ENCODE data around the gene TIMM29.
"Not testable (repeated sequence)": the region's sequence is repeated elsewhere in the genome, so short reads cannot be mapped to it uniquely, and the experiment has no call there.

TIMM29 gene

DNA sequence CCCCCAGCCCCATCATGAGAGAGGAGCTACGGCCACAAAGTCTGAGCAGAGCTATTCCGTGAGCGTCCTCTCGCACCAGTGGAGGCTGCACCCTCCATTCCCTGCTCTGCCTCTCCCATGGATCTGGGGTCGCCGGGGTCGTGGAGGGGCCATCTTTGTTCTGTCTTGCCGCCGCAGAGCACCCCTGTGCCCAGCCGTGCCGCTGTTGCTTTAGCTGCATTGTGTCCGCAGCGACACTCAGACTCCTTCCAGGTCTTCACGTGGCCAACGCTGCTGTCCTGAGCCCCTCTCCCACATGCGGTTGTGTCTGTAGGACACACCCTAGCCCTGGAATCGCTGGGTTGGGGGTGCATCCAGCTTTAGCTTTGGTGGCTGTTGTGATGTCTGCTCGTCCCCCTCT lies 16.0 kb upstream of the TIMM29 start:
- no peak for DNase-seq (ENCODE audit: low read depth in 2 of 2)

GRCh38 chr19:10913716-10914340 lies 14.8 kb upstream of the TIMM29 start:
- no peak for DNase-seq (ENCODE audit: low read depth in 2 of 2)

DNA sequence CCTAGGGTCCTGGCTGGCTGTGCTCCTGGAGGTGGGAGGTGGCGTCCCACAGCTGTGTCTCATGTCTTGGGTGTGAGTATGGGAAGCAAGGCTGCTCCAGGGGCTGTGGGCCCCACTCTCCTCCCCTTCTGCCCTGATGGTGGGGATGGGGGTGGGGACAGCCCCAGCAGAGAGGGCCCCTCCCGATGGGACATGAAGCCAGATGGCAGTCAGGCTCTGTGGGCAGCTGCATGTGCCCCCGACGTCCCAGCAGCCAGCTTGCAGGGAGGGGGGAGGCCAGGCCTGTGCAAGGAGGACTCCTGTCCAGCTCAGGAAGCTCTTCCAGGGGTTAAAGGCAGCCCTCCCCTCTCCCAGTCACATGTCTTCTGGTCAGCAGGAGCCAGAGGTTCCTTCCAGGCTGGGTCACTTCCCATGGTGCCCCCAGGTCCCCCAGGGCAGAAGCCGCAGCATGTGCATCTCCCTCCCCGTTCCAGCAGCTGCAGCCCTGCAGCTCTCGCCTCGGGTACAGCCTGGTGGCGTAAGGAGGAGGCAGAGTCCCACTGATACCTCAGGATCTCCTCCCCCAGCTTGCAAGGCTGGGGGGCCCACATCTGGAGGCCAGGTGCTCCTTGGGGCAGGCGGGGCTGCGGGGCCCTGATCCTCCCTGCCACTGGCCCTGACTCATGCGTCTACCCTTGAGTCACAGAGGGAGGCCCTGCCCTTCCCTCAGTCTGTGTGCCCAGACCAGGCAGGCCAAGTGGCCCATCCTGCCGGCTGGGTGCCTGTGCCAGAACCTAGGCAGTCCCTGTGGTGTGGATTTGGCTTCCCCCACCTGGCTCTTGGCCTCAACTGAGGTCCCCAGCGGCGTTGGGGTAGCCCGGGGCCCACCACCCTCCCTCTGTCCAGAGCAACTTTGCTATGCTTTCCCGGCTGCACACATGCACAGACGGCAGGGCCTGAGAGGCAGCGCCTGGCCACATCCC lies 13.2 kb upstream of the TIMM29 start:
- peak; percentile 72 to 74 for DNase-seq (ENCODE audit: low read depth in 2 of 2)

- no peak for DNase-seq (ENCODE audit: low read depth in 2 of 2)
These were observed 12.0 kb upstream of the TIMM29 start for GRCh38 chr19:10916602-10917001.

DNA sequence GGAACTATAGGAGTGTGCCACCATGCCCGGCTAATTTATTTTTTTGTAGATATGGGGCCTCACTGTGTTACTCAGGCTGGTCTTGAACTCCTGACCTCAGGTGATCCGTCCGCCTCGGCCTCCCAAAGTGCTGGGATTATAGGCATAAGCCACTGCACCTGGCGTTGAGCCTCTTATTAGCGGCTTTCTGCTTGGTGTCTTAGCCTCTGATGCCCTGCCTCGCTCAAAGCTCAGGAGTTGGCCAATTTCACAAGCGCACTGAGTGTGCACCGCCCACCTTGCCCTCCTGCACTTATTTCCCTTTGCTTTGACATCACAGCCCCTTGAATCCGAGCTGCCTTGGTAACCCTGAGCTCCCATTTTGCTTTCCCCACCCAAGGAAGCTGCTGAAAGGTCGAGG lies 10.3 kb upstream of the TIMM29 start:
- DNase-seq (ENCODE audit: low read depth in 2 of 2), result no peak

DNA sequence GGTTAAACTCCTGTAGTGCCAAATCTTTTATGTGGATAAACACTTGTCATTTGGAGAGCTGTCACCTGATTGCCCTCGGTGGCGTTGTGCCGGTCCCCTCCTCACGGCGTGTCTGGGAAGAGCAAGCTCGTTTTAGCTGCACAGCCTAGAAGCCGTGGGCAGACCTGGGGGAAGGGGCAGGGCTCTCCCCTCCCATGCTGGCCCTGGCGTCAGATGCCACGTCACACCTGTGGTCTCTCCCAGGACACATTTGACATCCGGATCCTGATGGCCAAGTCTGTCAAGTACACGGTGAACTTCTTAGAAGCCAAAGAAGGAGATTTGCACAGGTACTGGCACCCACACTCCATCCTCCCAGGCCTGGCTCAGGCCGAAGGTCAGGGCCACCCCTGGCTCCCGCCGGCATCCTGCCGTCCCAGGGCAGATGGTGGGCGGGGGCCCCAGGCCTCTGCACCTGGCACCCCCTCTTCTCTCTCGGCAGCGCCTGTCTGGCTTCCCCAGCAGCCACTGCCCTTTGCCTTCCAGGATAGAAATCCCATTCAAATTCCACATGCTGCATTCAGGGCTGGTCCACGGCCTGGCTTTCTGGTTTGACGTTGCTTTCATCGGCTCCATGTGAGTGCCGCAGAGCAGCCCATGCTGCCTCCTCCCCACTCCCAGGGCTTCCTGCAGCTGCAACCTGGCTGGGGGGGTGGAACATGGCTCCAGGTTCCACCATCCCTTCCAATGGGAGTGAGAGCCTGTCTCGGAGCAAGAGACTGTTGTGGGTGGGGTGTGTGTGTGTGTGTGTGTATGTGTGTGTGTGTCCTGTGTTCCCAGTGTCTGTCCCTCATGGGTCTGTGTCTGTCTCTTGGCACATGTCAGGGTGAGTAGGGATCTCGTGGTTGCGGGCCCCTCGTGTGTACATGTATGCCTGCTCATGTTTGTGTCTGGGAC lies 9.0 kb upstream of the TIMM29 start:
- no peak for DNase-seq (ENCODE audit: low read depth in 2 of 2)

DNA sequence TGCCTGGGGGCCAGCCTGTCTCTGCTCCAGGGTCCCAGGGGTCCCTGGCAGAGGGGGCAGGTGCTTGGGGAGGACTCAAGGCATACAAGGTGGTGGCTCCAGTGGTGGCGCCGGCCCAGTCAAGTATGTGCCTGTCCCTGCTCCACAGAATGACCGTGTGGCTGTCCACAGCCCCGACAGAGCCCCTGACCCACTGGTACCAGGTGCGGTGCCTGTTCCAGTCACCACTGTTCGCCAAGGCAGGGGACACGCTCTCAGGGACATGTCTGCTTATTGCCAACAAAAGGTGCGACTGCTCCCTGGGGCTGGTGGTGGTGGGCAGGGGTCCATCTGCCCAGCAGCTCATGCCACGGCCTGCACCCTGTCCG lies 8.3 kb upstream of the TIMM29 start:
- DNase-seq (ENCODE audit: low read depth in 2 of 2), result no peak

DNA sequence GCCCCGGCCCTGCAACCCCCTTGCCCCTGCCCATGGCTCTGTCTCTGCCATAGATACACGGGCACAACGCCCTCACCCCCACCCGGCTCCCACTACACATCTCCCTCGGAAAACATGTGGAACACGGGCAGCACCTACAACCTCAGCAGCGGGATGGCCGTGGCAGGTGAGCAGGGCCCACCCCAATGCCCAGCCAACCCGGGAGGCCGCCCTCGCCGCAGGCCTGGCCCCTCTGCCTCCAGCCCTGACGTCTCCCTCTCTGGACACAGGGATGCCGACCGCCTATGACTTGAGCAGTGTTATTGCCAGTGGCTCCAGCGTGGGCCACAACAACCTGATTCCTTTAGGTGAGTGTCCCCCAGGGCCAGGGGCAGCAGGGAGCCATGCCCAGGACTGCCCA lies 7.8 kb upstream of the TIMM29 start:
- DNase-seq (ENCODE audit: low read depth in 2 of 2), result no peak

DNA sequence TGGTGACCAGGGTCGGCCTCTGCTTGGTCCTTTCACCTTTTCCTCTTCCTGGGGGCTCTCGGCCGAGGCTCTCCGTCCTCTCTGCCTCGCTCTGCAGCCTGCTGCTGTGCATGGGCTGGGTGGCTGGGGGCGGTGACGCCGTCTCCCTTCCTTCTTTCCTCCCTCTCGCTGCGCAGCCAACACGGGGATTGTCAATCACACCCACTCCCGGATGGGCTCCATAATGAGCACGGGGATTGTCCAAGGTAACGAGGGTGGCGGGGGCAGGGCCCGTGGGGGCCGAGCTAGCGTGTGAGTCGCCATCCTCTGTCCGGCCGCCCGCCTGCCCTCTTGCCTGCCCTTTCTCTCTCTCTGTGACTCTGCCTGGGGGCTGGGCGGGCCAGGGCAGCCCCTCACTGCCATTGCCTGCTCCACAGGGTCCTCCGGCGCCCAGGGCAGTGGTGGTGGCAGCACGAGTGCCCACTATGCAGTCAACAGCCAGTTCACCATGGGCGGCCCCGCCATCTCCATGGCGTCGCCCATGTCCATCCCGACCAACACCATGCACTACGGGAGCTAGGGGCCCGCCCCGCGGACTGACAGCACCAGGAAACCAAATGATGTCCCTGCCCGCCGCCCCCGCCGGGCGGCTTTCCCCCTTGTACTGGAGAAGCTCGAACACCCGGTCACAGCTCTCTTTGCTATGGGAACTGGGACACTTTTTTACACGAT lies 7.3 kb upstream of the TIMM29 start:
- no peak for DNase-seq (ENCODE audit: low read depth in 2 of 2)

GRCh38 chr19:10921910-10922637 lies 6.5 kb upstream of the TIMM29 start:
- DNase-seq (ENCODE audit: low read depth in 2 of 2), result no peak

- DNase-seq (ENCODE audit: low read depth in 2 of 2), result no peak
These were observed 6.0 kb upstream of the TIMM29 start for GRCh38 chr19:10922638-10923014.

DNA sequence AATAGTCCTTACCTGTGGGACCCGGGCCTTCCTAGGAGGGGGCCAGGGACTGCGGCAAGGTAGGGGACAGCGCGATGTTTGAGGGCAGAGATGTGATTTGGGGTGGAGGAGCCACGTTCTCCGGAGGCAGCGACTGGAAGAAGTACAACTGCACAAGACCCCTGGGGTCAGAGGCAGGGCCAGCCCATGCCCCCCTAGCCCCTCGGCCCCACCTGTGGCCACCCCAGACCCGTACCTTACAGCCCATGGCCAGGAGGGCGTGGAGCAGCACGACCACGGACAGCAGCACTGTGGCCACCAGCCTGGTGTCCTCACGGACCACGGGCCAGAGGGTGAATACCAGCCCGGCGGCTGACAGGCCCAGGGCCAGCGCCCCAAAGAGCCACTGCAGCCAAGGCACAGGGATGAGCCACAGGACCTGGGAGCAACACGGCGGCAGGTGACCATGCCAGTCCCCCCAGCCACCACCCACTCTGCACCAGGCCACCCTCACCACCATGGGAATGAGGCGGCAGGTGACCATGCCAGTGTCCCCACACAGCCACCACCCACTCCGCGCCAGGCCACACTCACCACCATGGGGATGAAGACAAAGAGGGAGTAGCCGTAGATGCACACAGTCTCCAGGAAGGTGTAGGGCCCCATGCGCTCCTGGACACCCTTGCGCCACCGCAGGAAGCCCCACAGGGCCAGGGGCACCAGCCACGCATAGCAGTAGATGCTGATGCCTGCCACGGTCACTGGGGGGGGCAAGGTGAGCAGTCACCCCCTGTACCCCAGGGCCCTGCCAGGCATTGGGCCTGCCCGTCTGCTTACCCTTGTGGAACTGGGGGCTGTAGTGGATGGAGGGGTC lies 5.1 kb upstream of the TIMM29 start:
- no peak for DNase-seq (ENCODE audit: low read depth in 2 of 2)

- no peak for DNase-seq (ENCODE audit: low read depth in 2 of 2)
These were observed 4.0 kb upstream of the TIMM29 start for GRCh38 chr19:10924597-10924996.

DNA sequence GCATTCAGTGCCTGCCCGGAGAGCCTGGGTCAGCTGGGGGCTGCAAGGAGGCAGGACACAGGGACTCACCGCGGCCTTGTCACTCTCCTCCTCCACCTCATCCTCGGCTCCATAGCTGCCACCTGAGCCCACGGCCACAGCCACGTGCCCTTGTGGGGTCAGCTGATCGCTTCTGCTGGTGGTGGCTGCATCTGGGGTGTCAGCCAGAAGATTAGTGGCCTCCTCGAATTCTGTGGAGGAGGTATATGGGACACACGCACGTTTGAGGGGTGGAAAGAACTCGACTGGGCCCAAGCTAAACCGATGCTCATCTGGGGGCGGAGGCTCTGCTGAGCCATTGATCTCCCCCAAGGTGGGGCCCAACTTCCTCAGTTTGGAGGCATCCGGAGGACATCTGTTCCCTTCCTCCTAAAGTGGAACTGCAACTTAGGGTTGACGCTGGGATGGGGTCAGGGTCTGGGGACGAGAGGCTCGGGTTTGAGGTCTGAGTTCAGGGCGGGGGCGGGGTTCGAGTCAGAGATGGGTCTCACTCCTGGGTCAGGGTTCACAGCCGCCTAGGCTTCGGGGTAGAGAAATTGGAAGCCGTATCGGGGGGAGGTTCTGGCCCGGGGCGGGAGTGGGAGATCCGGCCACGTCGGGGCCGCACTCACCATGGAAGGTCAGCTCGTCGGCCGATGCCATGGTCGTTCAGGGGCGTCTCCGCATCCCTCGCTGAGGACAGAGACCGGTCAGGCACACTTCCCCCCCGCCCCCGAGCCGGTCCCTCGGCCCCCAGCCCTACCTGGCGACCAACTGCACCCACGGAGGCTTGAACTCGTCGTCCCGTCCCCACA lies 665 bp upstream of the TIMM29 start:
- DNase-seq (ENCODE audit: low read depth in 2 of 2), result no peak

GRCh38 chr19:10929402-10929794 lies 787 bp downstream of the TIMM29 start:
- no peak for DNase-seq (ENCODE audit: low read depth in 2 of 2)

- DNase-seq (ENCODE audit: low read depth in 2 of 2), result no peak
These were observed 6.9 kb downstream of the TIMM29 start for GRCh38 chr19:10935371-10936059.

GRCh38 chr19:10936661-10937084 lies 8.1 kb downstream of the TIMM29 start:
- peak; percentile 58 to 62 for DNase-seq (ENCODE audit: low read depth in 2 of 2)

DNA sequence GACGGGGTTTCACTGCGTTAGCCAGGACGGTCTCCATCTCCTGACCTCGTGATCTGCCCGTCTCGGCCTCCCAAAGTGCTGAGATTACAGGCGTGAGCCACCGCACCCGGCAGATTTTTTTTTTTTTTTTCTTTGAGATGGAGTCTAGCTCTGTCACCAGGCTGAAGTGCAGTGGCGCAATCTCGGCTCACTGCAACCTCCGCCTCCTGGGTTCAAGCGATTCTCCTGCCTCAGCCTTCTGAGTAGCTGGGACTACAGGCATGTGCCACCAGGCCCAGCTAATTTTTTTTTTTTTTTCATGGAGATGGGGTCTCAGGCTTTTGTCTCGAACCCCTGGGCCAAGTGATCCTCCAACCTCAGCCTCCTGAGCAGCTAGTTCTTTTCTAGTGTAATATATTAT lies 13.0 kb downstream of the TIMM29 start:
- DNase-seq (ENCODE audit: low read depth in 2 of 2), result not testable (repeated sequence)

Measured in fibroblast of skin of left quadriceps (primary cell).